ENCODE results near the gene COL4A1. TPM values are rescaled to one million over a fixed set of nuclear protein-coding genes. Genes with fewer than 3 reads are reported as not detected.

COL4A1 gene
- polyA plus RNA-seq, 1 of the 3 experiments (the other 2 are of a cell fraction), result 30.3 TPM

GRCh38 chr13:110183910-110184309, 123.0 kb downstream of the COL4A1 start:
- Histone ChIP-seq H3K27ac (ENCODE audit: low read depth in 2 of 2, low read length in 1 of 2) (peak overlapping the region in 1 of 2 experiments; percentile 43; a peak in 2 of 4 replicates), H3K36me3 (replicated peaks in 1 of 2; ENCODE audit: control insufficient read depth in 1 of 2, insufficient read depth in 2 of 2, low read length in 1 of 2) (peaks cover 17 to 28% of the 10 kb centered on the region in 2 experiments), H4K20me1 (ENCODE audit: insufficient read depth) (peaks cover 6% of the 10 kb centered on the region; the same call in 1 of the 2 replicates), H3K4me2 (no peak overlapping the region), H3K4me1 (ENCODE audit: control insufficient read depth in 1 of 2, insufficient read depth in 2 of 2, low read depth in 1 of 2, low read length in 1 of 2) (peaks cover 10 to 21% of the 10 kb centered on the region in 2 experiments; a peak in 3 of 4 replicates), H3K9me3 (no peaks in the 10 kb centered on the region), H3K9me2 (no peaks in the 10 kb centered on the region), H3K4me3 (ENCODE audit: low read depth in 2 of 2, low read length in 1 of 2) (no peak overlapping the region), H3K79me2 (ENCODE audit: insufficient read depth) (no peaks in the 10 kb centered on the region), H2AFZ (ENCODE audit: low read depth) (no peak overlapping the region), H3K9ac (no peak overlapping the region), H3F3A (replicated peaks; ENCODE audit: insufficient read depth) (peaks cover 15% of the 10 kb centered on the region), H3K27me3 (ENCODE audit: insufficient read depth) (no peaks in the 10 kb centered on the region)
- TF ChIP-seq MAX (IDR thresholded peaks at IDR 0.05; ENCODE audit: low read depth) (no peak), NRF1 (IDR thresholded peaks at IDR 0.05; ENCODE audit: low read depth, low read length) (no peak), FOXM1 (IDR thresholded peaks at IDR 0.05; ENCODE audit: low read depth) (no peak), SMC3 (IDR thresholded peaks at IDR 0.05; ENCODE audit: low read depth, low read length) (no peak), USF1 (IDR thresholded peaks at IDR 0.05; ENCODE audit: borderline replicate concordance, low read depth) (no peak), TCF12 (IDR thresholded peaks at IDR 0.05) (no peak), RCOR1 (IDR thresholded peaks at IDR 0.05; ENCODE audit: low read length) (peak; percentile 59; the same call in 1 of the 2 replicates), RFX5 (IDR thresholded peaks at IDR 0.05; ENCODE audit: low read length) (no peak), TAF1 (IDR thresholded peaks at IDR 0.05; ENCODE audit: borderline replicate concordance, low read depth, low read length) (no peak), GABPA (IDR thresholded peaks at IDR 0.05; ENCODE audit: low read depth) (no peak), TEAD4 (IDR thresholded peaks at IDR 0.05; ENCODE audit: borderline replicate concordance, insufficient read depth) (no peak), MEF2A (IDR thresholded peaks at IDR 0.05; ENCODE audit: borderline replicate concordance, low read depth) (no peak), CTCF (IDR thresholded peaks at IDR 0.05) (no peak), NFIC (IDR thresholded peaks at IDR 0.05; ENCODE audit: borderline replicate concordance) (no peak), SIN3A (IDR thresholded peaks at IDR 0.05; ENCODE audit: borderline replicate concordance, low read depth, low read length) (no peak), EZH2phosphoT487 (IDR thresholded peaks at IDR 0.05; ENCODE audit: borderline replicate concordance, low read depth) (no peak), EP300 (IDR thresholded peaks at IDR 0.05; ENCODE audit: borderline replicate concordance in 1 of 2, low read depth in 1 of 2, low read length in 1 of 2) (peak in 1 of 2 experiments; percentile 73; a peak in 1 of 4 replicates), PBX3 (IDR thresholded peaks at IDR 0.05) (no peak), GATA2 (CRISPR knock-in tag; IDR thresholded peaks at IDR 0.05) (peak; percentile 52; the same call in 1 of the 2 replicates), MXI1 (IDR thresholded peaks at IDR 0.05; ENCODE audit: low read depth, low read length) (no peak), CHD2 (IDR thresholded peaks at IDR 0.05; ENCODE audit: low read length, partially characterized antibody) (peak; percentile 58), YY1 (IDR thresholded peaks at IDR 0.05; ENCODE audit: low read depth) (no peak), RAD21 (IDR thresholded peaks at IDR 0.05; ENCODE audit: low read length) (no peak), IRF3 (IDR thresholded peaks at IDR 0.05; ENCODE audit: low read depth, low read length) (no peak), POLR2AphosphoS5 (IDR thresholded peaks at IDR 0.05; ENCODE audit: low read depth, low read length) (no peak), ZBTB33 (IDR thresholded peaks at IDR 0.05; ENCODE audit: borderline replicate concordance, low read depth) (no peak), USF2 (IDR thresholded peaks at IDR 0.05; ENCODE audit: borderline replicate concordance, low read depth, low read length) (no peak)
- 83% methylated on average over 7 of the region's 7 CpGs for WGBS (ENCODE audit: low lambda C conversion rate)
- ChIA-PET POLR2A (interaction anchor here (1.0 kb wide), 1 partner anchor 12 kb away, joined by 3 read pairs; no protein-coding TSS in a partner anchor), CTCF (interaction anchor here (1.2 kb wide), 2 partner anchors 9 to 64 kb away, joined by 3 to 4 read pairs; no protein-coding TSS in a partner anchor)
- DNase-seq, result peak; percentile 76
